GM15510 (cell line): Measurements from ENCODE around the gene COL23A1.

Experiments
- POLR2A ChIP-seq: IDR thresholded peaks from 3 replicates; pipeline ENCODE4 v1.6.1; 2011; ENCODE audit warnings: borderline replicate concordance; ENCODE audit not compliant: insufficient read length; ENCODE audit errors: extremely low read depth

COL23A1 gene

DNA sequence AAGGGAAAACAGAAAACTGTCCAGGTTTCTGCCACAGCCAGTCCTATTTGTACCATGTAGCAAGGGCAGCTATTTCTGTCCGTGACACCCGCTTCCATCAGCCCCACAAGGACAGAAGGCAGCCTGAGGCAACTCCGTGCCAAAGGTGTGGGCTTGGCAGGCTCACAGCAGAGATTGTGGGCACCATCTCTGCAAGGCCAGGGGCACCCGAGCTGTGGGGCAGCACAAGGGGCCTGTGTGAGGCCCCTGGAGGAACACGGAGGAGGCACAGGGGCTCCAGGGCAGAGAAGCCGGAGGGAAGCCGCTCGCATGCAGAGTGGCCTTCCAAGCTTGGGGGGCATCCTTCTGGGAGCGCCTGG is 43.5 kb downstream of the COL23A1 start:
- TF ChIP-seq POLR2A, result no peak

- TF ChIP-seq POLR2A, result no peak
Observed at GRCh38 chr5:178545941-178546674, 44.1 kb downstream of the COL23A1 start.

- TF ChIP-seq POLR2A, result no peak
Observed at GRCh38 chr5:178545176-178545575, 45.0 kb downstream of the COL23A1 start.

DNA sequence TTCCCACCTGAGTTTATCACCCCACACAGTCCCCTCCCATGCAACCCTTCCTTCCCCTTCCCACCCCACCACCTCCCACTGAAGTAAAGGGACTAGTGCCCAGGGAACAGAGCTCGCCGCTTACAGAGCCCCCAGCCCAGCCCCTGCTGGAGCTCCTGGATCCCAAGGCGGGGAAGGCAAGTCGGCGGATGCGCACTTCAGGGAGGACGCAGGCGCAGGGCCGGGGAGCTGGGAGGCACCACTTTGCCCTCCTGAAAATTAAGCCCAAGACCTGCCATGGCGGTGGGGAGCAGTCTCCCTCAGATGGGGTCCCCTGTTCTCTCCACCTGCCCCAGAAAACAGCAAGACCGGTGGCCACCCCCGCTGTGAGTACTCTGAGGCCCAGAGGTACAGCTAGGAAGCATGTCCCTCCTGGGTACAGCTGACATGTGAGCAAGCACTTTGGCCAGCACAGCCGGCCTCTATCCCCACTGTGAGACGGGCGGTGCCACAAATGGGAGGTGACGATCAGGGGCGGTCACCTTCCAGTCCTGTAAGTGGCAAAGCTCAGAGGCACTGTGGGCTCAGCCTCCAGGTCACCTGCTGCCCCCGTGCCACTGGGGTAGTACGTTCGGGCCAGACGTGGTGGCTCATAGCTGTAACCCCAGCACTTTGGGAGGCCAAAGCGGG is 45.9 kb downstream of the COL23A1 start:
- TF ChIP-seq POLR2A, result no peak

DNA sequence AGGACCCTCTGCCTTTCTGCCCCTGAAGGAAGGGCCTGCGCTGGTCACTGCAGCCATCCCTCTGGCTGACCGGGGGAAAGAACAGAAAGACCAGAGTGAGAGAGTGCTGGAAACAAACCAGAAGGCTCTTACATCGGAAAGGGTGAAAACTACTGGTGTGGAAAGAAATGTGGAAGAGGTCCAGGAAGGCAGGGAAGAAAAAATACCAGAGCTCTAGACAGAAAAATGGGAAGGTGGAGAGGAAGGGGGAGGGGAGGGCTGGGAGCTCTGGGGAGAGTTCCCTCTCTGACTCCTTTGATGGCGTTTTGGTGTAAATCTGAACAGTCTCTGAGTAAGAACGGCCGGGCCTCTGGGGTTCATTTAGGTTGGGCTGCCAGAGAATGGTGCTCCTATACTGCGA is 47.7 kb downstream of the COL23A1 start:
- TF ChIP-seq POLR2A, result no peak

DNA sequence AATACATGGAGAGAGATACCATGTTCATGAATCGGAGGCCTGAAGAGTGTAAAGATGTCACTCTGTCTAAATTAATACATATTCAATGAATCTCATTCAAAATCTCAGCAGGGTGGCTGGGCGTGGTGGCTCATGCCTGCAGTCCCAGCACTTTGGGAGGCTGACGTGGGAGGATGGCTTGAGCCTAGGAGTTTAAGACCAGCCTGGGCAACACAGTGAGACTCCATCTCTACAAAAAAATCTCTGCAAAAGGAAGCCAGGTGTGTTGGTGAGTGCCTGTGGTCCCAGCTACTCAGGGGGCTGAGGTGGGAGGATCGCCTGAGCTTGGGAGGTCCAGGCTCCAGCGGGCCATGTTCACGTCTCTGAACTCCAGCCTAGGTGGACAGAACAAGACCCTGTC is 49.7 kb downstream of the COL23A1 start:
- no peak for TF ChIP-seq POLR2A

GRCh38 chr5:178538741-178539229 is 51.4 kb downstream of the COL23A1 start:
- TF ChIP-seq POLR2A, result no peak

- TF ChIP-seq POLR2A, result no peak
Observed at GRCh38 chr5:178537467-178538371, 52.5 kb downstream of the COL23A1 start.

DNA sequence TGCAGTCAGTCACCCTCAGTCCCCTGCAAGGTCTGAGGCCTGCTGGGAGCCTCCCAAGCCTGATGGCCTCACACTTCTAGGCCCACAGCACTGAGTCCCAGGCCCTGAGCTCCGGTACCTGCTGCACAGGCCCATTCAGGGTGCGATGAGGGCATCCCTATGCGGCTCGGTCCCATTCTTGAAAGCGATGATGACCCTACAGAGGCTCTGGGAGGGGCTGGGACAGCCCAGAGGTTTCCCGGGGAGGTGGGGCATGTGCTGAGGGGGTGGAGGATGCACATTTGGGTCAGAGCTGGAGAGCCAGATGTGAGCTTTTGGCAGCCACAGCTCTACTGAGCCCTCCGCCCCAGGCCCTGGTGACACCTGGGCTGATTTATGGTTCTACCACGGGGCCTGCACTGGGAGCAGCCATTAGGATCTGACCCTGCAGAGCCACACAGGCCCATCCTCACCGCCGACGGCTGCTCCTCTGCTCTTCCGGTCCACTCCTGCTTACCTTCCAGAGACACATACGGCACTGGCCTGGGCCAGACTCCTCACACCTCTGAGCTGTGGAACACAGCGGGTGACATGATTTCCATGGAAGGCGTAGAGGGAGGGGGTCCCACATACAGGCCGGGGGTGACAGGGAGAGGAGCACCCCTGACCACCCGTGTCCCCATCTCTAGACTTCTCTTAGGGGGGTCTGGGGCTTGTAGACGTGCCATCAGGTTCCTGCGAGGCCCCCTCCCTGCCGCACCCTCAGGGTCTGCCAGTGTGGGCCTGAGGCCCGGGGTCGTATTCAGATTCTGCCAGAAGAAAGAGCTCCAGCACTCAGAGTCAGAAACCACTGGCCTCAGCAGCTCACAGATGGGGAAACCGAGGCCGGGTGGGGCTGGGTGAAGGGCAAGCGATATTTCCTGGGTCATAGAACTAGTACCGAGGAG is 53.4 kb downstream of the COL23A1 start:
- TF ChIP-seq POLR2A, result no peak

DNA sequence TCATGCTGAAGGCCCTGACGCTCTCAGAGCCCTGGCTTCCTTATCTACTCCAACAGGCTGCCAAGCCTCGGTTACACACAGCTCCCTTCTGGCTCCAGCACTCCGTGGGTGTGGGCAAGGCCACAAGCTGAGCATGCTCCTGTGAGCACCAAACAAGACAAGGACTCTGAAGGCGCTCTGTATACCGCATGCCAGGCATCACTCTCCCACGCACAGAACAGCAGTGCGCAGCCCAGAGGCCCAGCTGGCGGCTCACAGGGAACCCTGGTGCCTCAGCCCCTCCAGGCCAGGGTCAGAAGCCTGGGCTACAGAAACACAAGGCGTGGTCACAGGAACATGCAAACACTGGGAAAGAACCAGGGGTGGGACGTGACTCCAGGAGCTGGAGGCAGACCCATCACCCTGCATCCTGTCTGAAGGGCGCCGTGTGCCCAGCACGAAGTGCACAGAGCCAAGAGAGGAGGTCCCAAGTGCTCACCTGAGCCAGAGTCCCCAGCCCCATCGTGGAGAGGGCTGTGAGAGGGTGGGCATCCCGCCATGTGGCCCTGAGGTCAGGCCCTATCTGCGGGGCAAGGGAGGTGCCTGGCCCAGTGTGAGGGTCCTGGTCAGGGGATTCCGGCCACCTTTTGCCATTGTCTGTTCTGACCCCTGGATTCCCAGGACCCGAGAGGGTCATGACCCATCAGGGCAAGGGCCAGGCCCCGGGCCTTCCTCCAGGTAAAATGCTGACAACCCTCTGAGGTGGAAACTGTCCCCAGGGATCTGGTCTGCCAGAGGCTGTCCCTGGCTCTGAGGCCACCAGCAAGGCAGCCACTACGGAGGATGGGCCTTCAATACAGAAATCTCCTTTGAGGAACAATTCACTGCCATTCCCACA is 54.7 kb downstream of the COL23A1 start:
- TF ChIP-seq POLR2A, result no peak

DNA sequence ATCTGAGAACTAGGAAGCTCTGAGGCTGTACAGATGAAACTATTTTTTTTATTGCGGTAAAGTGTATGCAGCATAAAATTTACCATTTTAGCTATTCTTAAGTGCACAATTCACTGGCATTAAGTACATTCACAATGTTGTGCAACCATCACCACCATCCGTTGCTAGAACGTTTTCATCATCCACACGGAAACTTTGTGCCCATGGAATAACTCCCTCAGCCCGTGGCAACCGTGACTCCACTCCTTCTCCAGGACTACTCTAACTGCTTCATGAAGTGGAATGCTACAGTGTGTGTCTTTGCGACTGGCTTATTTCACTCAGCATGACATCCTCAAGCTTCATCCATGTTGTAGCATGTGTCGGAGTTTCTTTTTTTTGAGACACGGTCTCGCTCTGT is 57.1 kb downstream of the COL23A1 start:
- TF ChIP-seq POLR2A, result no peak

- no peak for TF ChIP-seq POLR2A
Observed at GRCh38 chr5:178532666-178533065, 57.5 kb downstream of the COL23A1 start.

DNA sequence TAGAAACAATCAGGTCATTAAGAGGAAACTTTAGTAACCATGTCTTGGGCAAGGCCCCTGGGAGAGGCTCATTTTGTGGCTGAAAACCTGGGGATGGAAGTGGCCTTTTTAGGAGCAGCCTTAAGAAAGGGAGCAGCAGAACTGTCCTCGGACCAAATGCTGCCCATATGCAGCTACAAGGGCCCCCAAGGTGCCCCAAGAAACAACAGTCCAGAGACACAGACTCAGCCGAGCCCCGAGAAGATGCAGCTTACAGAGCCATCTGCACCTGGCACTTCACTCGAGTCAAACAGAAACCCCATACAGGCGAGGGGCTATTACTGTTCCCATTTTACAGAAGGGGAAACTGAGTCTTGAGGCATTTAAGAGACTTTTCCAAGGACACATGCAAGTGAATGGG is 58.0 kb downstream of the COL23A1 start:
- no peak for TF ChIP-seq POLR2A
